Heart right ventricle (tissue), 16 donors: ENCODE results near the gene PDZRN4. TPM values are rescaled to one million over a fixed set of nuclear protein-coding genes. Genes with fewer than 3 reads are reported as not detected.
A peak's percentile ranks its signal among the peaks of the same experiment; 100 is the strongest.

Experiments
- ATAC-seq, 8 donors: fragments of 200-7000 bp; cut with Tn5 transposase; one replicate each; pipeline ENCODE4 v1.9.1; 2020; ENCODE audit warnings: mild to moderate bottlenecking in 8 of 8, moderate library complexity in 8 of 8, moderate number of reproducible peaks in 1 of 8
- DNase-seq, 2 donors: peaks; one replicate each; pipeline ENCODE4 v3.0.0-alpha.2; 2020
- H3K27ac ChIP-seq, 10 donors: fragments of 200-600 bp; sonication (generic) in 2 of 10; one replicate each; pipeline versions ENCODE4 v1.5.0 to v1.8.0; 2020 to 2022; ENCODE audit warnings: mild to moderate bottlenecking in 3 of 10
- H3K27me3 ChIP-seq, 7 donors: fragments of 200-600 bp; one replicate each; pipeline ENCODE4 v1.8.0; 2021 to 2022; ENCODE audit warnings: mild to moderate bottlenecking in 2 of 7
- H3K36me3 ChIP-seq, 9 donors: fragments of 200-600 bp; sonication (generic) in 1 of 9; one replicate each; pipeline versions ENCODE4 v1.5.0 to v1.8.0; 2020 to 2022; ENCODE audit warnings: mild to moderate bottlenecking in 2 of 9
- H3K4me1 ChIP-seq, 9 donors: fragments of 200-600 bp; sonication (generic) in 1 of 9; one replicate each; pipeline versions ENCODE4 v1.5.0 to v1.8.0; 2020 to 2022; ENCODE audit warnings: mild to moderate bottlenecking in 4 of 9
- H3K4me3 ChIP-seq, 10 donors: fragments of 200-600 bp; sonication (generic) in 2 of 10; one replicate each; pipeline versions ENCODE4 v1.5.0 to v1.8.0; 2020 to 2022; ENCODE audit warnings: mild to moderate bottlenecking in 7 of 10, moderate library complexity in 2 of 10
- H3K9me3 ChIP-seq, 11 donors: fragments of 200-600 bp in 10 of 11; sonication (generic) in 2 of 11; one replicate each; pipeline versions ENCODE4 v1.5.0 to v1.8.0; 2013 to 2022; ENCODE audit warnings: mild to moderate bottlenecking in 2 of 11, control low read depth in 1 of 11, moderate library complexity in 1 of 11
- CTCF ChIP-seq, 9 donors: fragments of 200-600 bp; sonication (generic) in 2 of 9; IDR thresholded peaks; one replicate each; pipeline versions ENCODE4 v1.5.0 to v1.8.0; 2021 to 2022; ENCODE audit warnings: antibody characterized with exemption in 9 of 9, mild to moderate bottlenecking in 5 of 9, moderate library complexity in 1 of 9
- WGBS, 2 donors: extraction: QIAGEN DNeasy Blood & Tissue Kit; methylation state at CpG; one replicate each; pipeline ENCODE4 v1.1.7; 2013; ENCODE audit warnings: inconsistent platforms in 1 of 2; 5-methylcytosine and 5-hydroxymethylcytosine counted together
- intact Hi-C, 10 donors: fragments of 100-400 bp; cut with DNase I; formaldehyde crosslinking; loops; one replicate each; pipeline versions ENCODE4 v1.11.1 to v1.14.2; 2022
- polyA plus RNA-seq, 2 donors: library from polyadenylated mRNA; stranded (reverse); fragments of 200-250 nt; gene quantifications; one replicate each; pipeline ENCODE4 v1.2.3, GENCODE V29; 2013
- total RNA-seq, 10 donors: library from RNA; stranded (reverse); fragmentation: NEBNext Ultra II Directional in 3 of 10; extraction: Animal tissue kit (Norgen Biotek cat#: 25700) in 3 of 10; gene quantifications; one replicate each; pipeline versions ENCODE4 v1.2.1 to v1.2.4, GENCODE V29; 2021 to 2023
- donor health status: Arrhythmogenic right ventricular cardiomyopathy.
- donor health status: ischemic (EF 13 %, LVEDD 7.1; RV severe dilation, severe dysfunction).
- donor health status: healthy with polysubstance abuse.
- donor health status: DM: no; HTN: yes; CAD: no.
- donor health status: DM: no; HTN: no; CAD: no.
- donor health status: ischemic (EF 25% LVEDD 6.9; RV normal size, moderate dysfunction).
- donor health status: ischemic (EF 25% LVEDD 5.7; RV mildly dilated, moderate dysfunction).
- donor health status: healthy.
- donor health status: DM: yes; HTN: yes; CAD: no.
- donor health status: Ischemic cardiomyopathy.
- donor health status: ischemic (EF 35%, LVEDD 5.7; RV mildly dilated, moderate dysfunction).
- donor health status: nonischemic (EF 11% LVEDD 7.7; RV severe dilation, severe dysfunction).
- donor health status: DM: yes; HTN: yes; CAD: no.
- donor health status: PGD.
- donor health status: ischemic (EF 29% LVEDD 5.4; RV normal size, mild dysfunction).
- donor health status: nonischemic (EF 23%, LVEDD 6.1; RV moderate dilation, normal function).

PDZRN4 gene
- total and polyA plus RNA-seq, 12 donors = 0.04 to 0.28 (median 0.15) TPM; not detected in 5

- 42 to 60% methylated on average over 1 of the region's 1 CpG for WGBS, 2 donors
- no peak for ATAC-seq
- TF ChIP-seq CTCF (IDR thresholded peaks at IDR 0.05) = no peak
- DNase-seq = no peak
- no peaks in the 10 kb centered on the region for H3K9me3 ChIP-seq
- H3K4me1 ChIP-seq = peaks cover 0 to 13% (median 6%) of the 10 kb centered on the region in 9 donors
- peak overlapping the region in 1 of 10 donors; percentile 52 for H3K27ac ChIP-seq
- no peak overlapping the region for H3K4me3 ChIP-seq
- H3K27me3 ChIP-seq = no peaks in the 10 kb centered on the region
- intact Hi-C loops = no loop called here
- H3K36me3 ChIP-seq = no peaks in the 10 kb centered on the region
These were observed 323.1 kb downstream of the PDZRN4 start for GRCh38 chr12:41511247-41511646.

- Histone ChIP-seq H3K4me1 (peaks cover 0 to 13% (median 6%) of the 10 kb centered on the region in 9 donors), H3K27me3 (no peaks in the 10 kb centered on the region), H3K36me3 (no peaks in the 10 kb centered on the region), H3K4me3 (no peak overlapping the region), H3K9me3 (no peaks in the 10 kb centered on the region), H3K27ac (peak overlapping the region in 7 of 10 donors; percentile 13 to 62 (median 51))
- peak; percentile 72 to 97 (median 93) for ATAC-seq
- no peak for TF ChIP-seq CTCF (IDR thresholded peaks at IDR 0.05)
- intact Hi-C loops = no loop called here
- WGBS, 2 donors = 37 to 39% methylated on average over 2 of the region's 2 CpGs
- peak in 1 of 2 donors; percentile 36 for DNase-seq
These were observed 324.4 kb downstream of the PDZRN4 start for GRCh38 chr12:41512497-41512896.

GRCh38 chr12:41514021-41514777 lies 326.1 kb downstream of the PDZRN4 start:
- Histone ChIP-seq H3K4me1 (peaks cover 0 to 13% (median 6%) of the 10 kb centered on the region in 9 donors), H3K27ac (no peak overlapping the region), H3K27me3 (no peaks in the 10 kb centered on the region), H3K9me3 (no peaks in the 10 kb centered on the region), H3K36me3 (no peaks in the 10 kb centered on the region), H3K4me3 (no peak overlapping the region)
- TF ChIP-seq CTCF (IDR thresholded peaks at IDR 0.05) = no peak
- DNase-seq (no peak), ATAC-seq (no peak)
- intact Hi-C loops = no loop called here
- WGBS, 2 donors = 67 to 70% methylated on average over 4 of the region's 4 CpGs

GRCh38 chr12:41514907-41515306 lies 326.8 kb downstream of the PDZRN4 start:
- 91 to 94% methylated on average over 3 of the region's 3 CpGs for WGBS, 2 donors
- Histone ChIP-seq H3K36me3 (no peaks in the 10 kb centered on the region), H3K27ac (no peak overlapping the region), H3K9me3 (no peaks in the 10 kb centered on the region), H3K4me3 (no peak overlapping the region), H3K27me3 (no peaks in the 10 kb centered on the region), H3K4me1 (peaks cover 0 to 13% (median 6%) of the 10 kb centered on the region in 9 donors)
- intact Hi-C loops = no loop called here
- ATAC-seq (no peak), DNase-seq (no peak)
- peak in 1 of 9 donors; percentile 23 for TF ChIP-seq CTCF (IDR thresholded peaks at IDR 0.05)
